Testis (tissue), 2 donors: ENCODE measurements around the gene GMDS.

Source experiments
- POLR2A ChIP-seq: fragments of 450-650 bp; IDR thresholded peaks from one replicate; pipeline ENCODE4 v1.6.1; 2017; ENCODE audit warnings: antibody characterized with exemption, mild to moderate bottlenecking, moderate library complexity
- TF ChIP-seq, protein P1 (sequence below), 3 experiments: fragments of 450-650 bp in 2 of 3; fragments of 200-600 bp in 1 of 3; sonication (generic) in 1 of 3; IDR thresholded peaks; one replicate each; pipeline ENCODE4 v1.5.1; 2016 to 2019; ENCODE audit warnings: antibody characterized with exemption in 3 of 3, mild to moderate bottlenecking in 2 of 3, moderate library complexity in 1 of 3

- TF ChIP-seq, protein P1, sequence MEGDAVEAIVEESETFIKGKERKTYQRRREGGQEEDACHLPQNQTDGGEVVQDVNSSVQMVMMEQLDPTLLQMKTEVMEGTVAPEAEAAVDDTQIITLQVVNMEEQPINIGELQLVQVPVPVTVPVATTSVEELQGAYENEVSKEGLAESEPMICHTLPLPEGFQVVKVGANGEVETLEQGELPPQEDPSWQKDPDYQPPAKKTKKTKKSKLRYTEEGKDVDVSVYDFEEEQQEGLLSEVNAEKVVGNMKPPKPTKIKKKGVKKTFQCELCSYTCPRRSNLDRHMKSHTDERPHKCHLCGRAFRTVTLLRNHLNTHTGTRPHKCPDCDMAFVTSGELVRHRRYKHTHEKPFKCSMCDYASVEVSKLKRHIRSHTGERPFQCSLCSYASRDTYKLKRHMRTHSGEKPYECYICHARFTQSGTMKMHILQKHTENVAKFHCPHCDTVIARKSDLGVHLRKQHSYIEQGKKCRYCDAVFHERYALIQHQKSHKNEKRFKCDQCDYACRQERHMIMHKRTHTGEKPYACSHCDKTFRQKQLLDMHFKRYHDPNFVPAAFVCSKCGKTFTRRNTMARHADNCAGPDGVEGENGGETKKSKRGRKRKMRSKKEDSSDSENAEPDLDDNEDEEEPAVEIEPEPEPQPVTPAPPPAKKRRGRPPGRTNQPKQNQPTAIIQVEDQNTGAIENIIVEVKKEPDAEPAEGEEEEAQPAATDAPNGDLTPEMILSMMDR (IDR thresholded peaks at IDR 0.05) = no peak
- TF ChIP-seq POLR2A = no peak
Measured at GRCh38 chr6:1933292-1933691, 312.1 kb downstream of the GMDS start.
